ENCODE data around the gene RNU6-9.

DNA sequence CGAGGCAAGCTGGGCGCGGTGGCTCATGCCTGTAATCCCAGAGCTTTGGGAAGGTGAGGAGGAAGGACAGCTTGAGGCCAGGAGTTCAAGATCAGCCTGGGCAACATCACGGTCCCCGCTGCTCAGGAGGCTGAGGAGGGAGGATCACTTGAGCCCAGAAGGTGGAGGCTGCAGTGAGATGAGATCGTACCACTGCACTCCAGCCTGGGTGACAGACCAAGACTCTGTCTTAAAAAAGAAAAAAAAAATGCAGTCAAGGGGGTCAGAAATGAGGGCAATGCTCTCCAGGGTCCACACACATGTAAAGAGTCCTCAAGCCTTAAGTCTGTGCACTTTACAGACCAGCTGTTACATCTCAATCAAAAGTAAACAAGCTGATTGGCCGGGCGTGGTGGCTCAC, 11.3 kb downstream of the RNU6-9 start:
- no peak for TF ChIP-seq ARNTL (CRISPR knock-in tag; IDR thresholded peaks at IDR 0.05; ENCODE audit: borderline replicate concordance, low read depth)
- TF ChIP-seq ISL1 (CRISPR knock-in tag; IDR thresholded peaks at IDR 0.05), result no peak
- no peak for TF ChIP-seq TOX (CRISPR knock-in tag; IDR thresholded peaks at IDR 0.05; ENCODE audit: borderline replicate concordance)

Data from SK-N-SH treated with all-trans-retinoic acid at 6 μM for 48 hours (cell line).